Breast epithelium (tissue), 3 donors: ENCODE measurements around the gene VGLL2.

Source experiments
- POLR2A ChIP-seq: fragments of 450-650 bp; IDR thresholded peaks from one replicate; pipeline ENCODE4 v1.6.1; 2016; ENCODE audit warnings: antibody characterized with exemption, mild to moderate bottlenecking, moderate library complexity
- POLR2AphosphoS5 ChIP-seq, 3 donors: sonication (generic); formaldehyde crosslinking; IDR thresholded peaks; one replicate each; pipeline ENCODE4 v1.6.1; 2017; ENCODE audit warnings: antibody characterized with exemption in 3 of 3
- TF ChIP-seq, protein P1 (sequence below), 3 donors: fragments of 450-650 bp; IDR thresholded peaks; one replicate each; pipeline ENCODE4 v1.5.1; 2016 to 2017; ENCODE audit warnings: antibody characterized with exemption in 3 of 3, mild to moderate bottlenecking in 3 of 3, moderate library complexity in 3 of 3

DNA sequence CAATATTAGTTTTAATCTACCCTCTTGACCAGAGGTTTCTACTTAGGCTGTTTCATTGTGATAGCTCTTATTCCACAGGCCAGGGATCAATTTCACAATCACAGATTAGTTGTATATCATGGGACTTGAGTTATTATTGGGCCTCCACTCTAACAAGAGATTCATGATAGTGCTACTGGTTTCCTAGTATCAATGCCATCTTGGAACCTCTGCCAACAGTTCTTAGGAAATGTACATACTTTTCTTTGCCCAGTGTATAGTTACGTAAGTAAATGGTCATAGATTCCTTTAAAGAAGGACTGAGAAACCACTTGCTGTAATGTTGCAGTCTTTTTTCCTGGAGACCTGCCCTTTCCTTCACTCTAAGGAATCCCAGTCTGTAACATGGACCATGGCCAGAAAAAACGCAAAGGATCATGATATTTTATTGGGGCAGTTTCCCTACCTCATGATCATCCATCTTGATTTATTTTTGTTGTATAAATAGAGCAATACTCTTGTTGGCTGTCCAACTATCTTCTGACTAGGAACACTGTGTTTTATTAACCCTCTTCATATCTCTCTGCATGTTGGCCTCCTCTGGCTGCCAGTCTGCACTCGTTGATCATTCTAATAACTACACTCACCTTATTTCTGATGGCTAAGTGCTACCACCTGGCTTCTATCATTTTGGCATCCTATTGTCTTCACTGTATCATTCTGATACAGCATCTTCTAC, 38.0 kb upstream of the VGLL2 start:
- no peak for TF ChIP-seq POLR2A
- TF ChIP-seq, protein P1, sequence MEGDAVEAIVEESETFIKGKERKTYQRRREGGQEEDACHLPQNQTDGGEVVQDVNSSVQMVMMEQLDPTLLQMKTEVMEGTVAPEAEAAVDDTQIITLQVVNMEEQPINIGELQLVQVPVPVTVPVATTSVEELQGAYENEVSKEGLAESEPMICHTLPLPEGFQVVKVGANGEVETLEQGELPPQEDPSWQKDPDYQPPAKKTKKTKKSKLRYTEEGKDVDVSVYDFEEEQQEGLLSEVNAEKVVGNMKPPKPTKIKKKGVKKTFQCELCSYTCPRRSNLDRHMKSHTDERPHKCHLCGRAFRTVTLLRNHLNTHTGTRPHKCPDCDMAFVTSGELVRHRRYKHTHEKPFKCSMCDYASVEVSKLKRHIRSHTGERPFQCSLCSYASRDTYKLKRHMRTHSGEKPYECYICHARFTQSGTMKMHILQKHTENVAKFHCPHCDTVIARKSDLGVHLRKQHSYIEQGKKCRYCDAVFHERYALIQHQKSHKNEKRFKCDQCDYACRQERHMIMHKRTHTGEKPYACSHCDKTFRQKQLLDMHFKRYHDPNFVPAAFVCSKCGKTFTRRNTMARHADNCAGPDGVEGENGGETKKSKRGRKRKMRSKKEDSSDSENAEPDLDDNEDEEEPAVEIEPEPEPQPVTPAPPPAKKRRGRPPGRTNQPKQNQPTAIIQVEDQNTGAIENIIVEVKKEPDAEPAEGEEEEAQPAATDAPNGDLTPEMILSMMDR (IDR thresholded peaks at IDR 0.05), result no peak
- no peak for TF ChIP-seq POLR2AphosphoS5 (IDR thresholded peaks at IDR 0.05)
